HepG2 (cell line): Measurements from ENCODE around the gene SSBP4. TPM values are rescaled to one million over a fixed set of nuclear protein-coding genes. Genes with fewer than 3 reads are reported as not detected.

ENCODE experiments used
- AFF4 ChIP-seq: sonication (generic); formaldehyde crosslinking; IDR thresholded peaks from 2 replicates; pipeline ENCODE4 v1.4.0; 2020; ENCODE audit warnings: missing genetic modification reagents
- BORCS8-MEF2B ChIP-seq: sonication (generic); formaldehyde crosslinking; IDR thresholded peaks from 2 replicates; pipeline ENCODE4 v1.8.0; 2022; ENCODE audit warnings: mild to moderate bottlenecking, missing genetic modification reagents
- CEBPG ChIP-seq: IDR thresholded peaks from 2 replicates; pipeline ENCODE4 v1.6.1; 2016
- EEA1 ChIP-seq: sonication (generic); formaldehyde crosslinking; IDR thresholded peaks from 2 replicates; pipeline ENCODE4 v1.5.1; 2020; ENCODE audit warnings: mild to moderate bottlenecking, missing genetic modification reagents, borderline replicate concordance
- EZH2 ChIP-seq: conservative IDR thresholded peaks from 2 replicates; pipeline ENCODE4 v1.6.1; 2012; ENCODE audit warnings: mild to moderate bottlenecking, low read depth, low read length, moderate library complexity
- HMG20A ChIP-seq: IDR thresholded peaks from 2 replicates; pipeline ENCODE4 v1.6.1; 2016; ENCODE audit warnings: borderline replicate concordance
- JUNB ChIP-seq: sonication (generic); formaldehyde crosslinking; IDR thresholded peaks from 2 replicates; pipeline ENCODE4 v1.8.0; 2022; ENCODE audit warnings: missing genetic modification reagents, mild to moderate bottlenecking, borderline replicate concordance
- KAT8 ChIP-seq: IDR thresholded peaks from 2 replicates; pipeline ENCODE4 v1.6.1; 2016; ENCODE audit warnings: missing genetic modification reagents, missing compliant biosample characterization
- PHB2 ChIP-seq: fragments of 450-650 bp; IDR thresholded peaks from 2 replicates; pipeline ENCODE4 v1.6.1; 2018; ENCODE audit not compliant: partially characterized antibody
- PHF21A ChIP-seq: sonication (generic); formaldehyde crosslinking; IDR thresholded peaks from 2 replicates; pipeline ENCODE4 v1.5.0; 2020; ENCODE audit warnings: mild to moderate bottlenecking, missing genetic modification reagents
- RELA ChIP-seq: sonication (generic); formaldehyde crosslinking; IDR thresholded peaks from 2 replicates; pipeline ENCODE4 v1.4.0; 2020; ENCODE audit warnings: missing genetic modification reagents
- RXRA ChIP-seq: sonication (generic); formaldehyde crosslinking; IDR thresholded peaks from 2 replicates; pipeline ENCODE4 v1.5.1; 2020; ENCODE audit warnings: missing genetic modification reagents
- SMAD9 ChIP-seq: sonication (generic); formaldehyde crosslinking; IDR thresholded peaks from 2 replicates; pipeline ENCODE4 v1.5.1; 2020; ENCODE audit warnings: mild to moderate bottlenecking, missing genetic modification reagents
- TCF12 ChIP-seq, 2 experiments: fragments of 450-650 bp in 1 of 2; sonication (generic) in 1 of 2; formaldehyde crosslinking in 1 of 2; IDR thresholded peaks; 2 replicates each; pipeline versions ENCODE4 v1.6.1 to v1.8.0; 2017 to 2022; ENCODE audit warnings: antibody characterized with exemption in 1 of 2, mild to moderate bottlenecking in 1 of 2, missing genetic modification reagents in 1 of 2, moderate library complexity in 1 of 2
- TEAD3 ChIP-seq: optimal IDR thresholded peaks from 2 replicates; pipeline ENCODE3; 2016; ENCODE audit warnings: borderline replicate concordance
- ZFP37 ChIP-seq: sonication (generic); formaldehyde crosslinking; IDR thresholded peaks from 2 replicates; pipeline ENCODE4 v1.4.0; 2020; ENCODE audit warnings: missing genetic modification reagents, borderline replicate concordance
- ZFP90 ChIP-seq: sonication (generic); formaldehyde crosslinking; IDR thresholded peaks from 2 replicates; pipeline ENCODE4 v1.8.0; 2022; ENCODE audit warnings: missing genetic modification reagents, mild to moderate bottlenecking, inconsistent platforms, borderline replicate concordance
- ZNF264 ChIP-seq: sonication (generic); formaldehyde crosslinking; IDR thresholded peaks from 2 replicates; pipeline ENCODE4 v1.4.0; 2020; ENCODE audit warnings: missing genetic modification reagents
- ZNF362 ChIP-seq: sonication (generic); formaldehyde crosslinking; IDR thresholded peaks from 2 replicates; pipeline ENCODE4 v1.4.0; 2020; ENCODE audit warnings: missing genetic modification reagents, mild to moderate bottlenecking, borderline replicate concordance
- ZNF605 ChIP-seq: sonication (generic); formaldehyde crosslinking; IDR thresholded peaks from 2 replicates; pipeline ENCODE4 v1.8.0; 2022; ENCODE audit warnings: mild to moderate bottlenecking, missing genetic modification reagents
- polyA plus RNA-seq, 8 experiments: library from polyadenylated mRNA; depleted of rRNA in 3 of 8; stranded (reverse) in 7 of 8; unstranded in 1 of 8; fragments of >200 nt; fragmentation: Illumina TruSeq in 4 of 8; extraction: Trizol in 4 of 8; gene quantifications; 2 replicates each; pipeline versions ENCODE4 v1.2.1 to v1.2.3, GENCODE V29; 2011 to 2016; ENCODE audit warnings: low read depth in 4 of 8, missing spikeins in 1 of 8, mixed read lengths in 1 of 8; ENCODE audit not compliant: insufficient read depth in 1 of 8
- total RNA-seq, 5 experiments: library from RNA; depleted of rRNA; stranded (reverse); fragments of >200 nt; fragmentation: Illumina TruSeq; extraction: Trizol; gene quantifications; 2 replicates each; pipeline ENCODE4 v1.2.3, GENCODE V29; 2016; ENCODE audit warnings: low read depth in 1 of 5
- TF ChIP-seq, protein P1 (sequence below): sonication (generic); formaldehyde crosslinking; IDR thresholded peaks from 2 replicates; pipeline ENCODE4 v1.4.0; 2020; ENCODE audit warnings: mild to moderate bottlenecking, missing genetic modification reagents
- TF ChIP-seq, protein P2 (sequence below): sonication (generic); formaldehyde crosslinking; IDR thresholded peaks from 2 replicates; pipeline ENCODE4 v1.4.0; 2020; ENCODE audit warnings: missing genetic modification reagents, mild to moderate bottlenecking, borderline replicate concordance

Gene SSBP4
- total and polyA plus RNA-seq, 2 of the 13 experiments (the other 11 are each of a cell fraction or from before 2014, with no cell fraction given) = 20.8 to 39.5 TPM

DNA sequence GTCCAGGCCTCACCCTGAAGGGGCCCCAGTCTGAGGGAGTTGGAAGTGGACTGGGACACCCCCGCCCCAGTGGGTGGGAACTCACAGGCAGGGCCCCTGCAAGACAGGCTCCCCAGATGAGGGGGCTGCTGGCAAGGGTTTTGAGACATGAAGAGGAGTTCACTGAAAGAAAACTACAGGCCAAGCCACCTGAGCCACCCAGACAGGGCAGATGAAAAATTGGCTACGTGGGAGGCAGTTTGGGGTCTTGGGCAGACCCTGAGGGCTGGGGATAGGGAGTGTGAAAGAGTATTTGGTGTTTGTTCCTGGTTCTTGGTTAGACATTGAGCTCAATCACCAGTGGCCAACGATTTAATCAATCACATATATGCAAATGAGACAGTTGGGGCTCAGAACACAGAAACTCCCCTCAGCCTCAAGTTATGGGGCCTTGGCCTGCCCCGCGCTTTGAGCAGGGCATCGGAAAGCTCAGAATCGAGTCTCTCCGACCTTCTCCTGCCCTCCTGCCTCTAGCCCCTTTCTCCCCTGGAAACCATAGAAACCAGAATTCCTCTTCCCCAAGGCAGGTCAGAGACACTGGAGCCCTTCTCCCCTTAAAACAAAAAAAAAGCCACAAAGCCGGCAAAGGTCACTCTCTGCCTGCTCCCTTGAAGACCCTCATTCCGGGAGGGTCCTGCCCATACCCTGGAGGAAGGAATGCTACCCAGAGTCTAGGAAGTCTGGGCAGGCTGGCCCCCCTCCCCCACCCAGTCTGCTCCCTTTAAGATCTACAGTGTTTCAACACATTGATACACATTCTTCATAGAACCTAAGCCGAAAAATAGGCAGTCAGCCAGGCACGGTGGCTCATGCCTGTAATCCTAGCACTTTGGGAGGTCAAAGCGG, 20.1 kb downstream of the SSBP4 start (continued):
- TF ChIP-seq AFF4 (CRISPR knock-in tag) (0 out of 2 replicates have a peak, but pooled peaks have one; percentile 36), KAT8 (CRISPR knock-in tag) (no peak), EEA1 (CRISPR knock-in tag) (no peak), HMG20A (no peak), RELA (CRISPR knock-in tag) (no peak), JUNB (CRISPR knock-in tag) (no peak), ZNF605 (CRISPR knock-in tag) (no peak), RXRA (CRISPR knock-in tag) (no peak), TEAD3 (CRISPR knock-in tag) (peak; percentile 78), ZFP37 (CRISPR knock-in tag) (no peak), ZNF264 (peak; percentile 13; the same call in 1 of the 2 replicates), PHF21A (CRISPR knock-in tag) (0 out of 2 replicates have a peak, but pooled peaks have one; percentile 12), BORCS8-MEF2B (CRISPR knock-in tag) (no peak), ZNF362 (CRISPR knock-in tag) (0 out of 2 replicates have a peak, but pooled peaks have one; percentile 42), TCF12 (IDR thresholded peaks at IDR 0.05) (no peak), TCF12 (CRISPR knock-in tag; IDR thresholded peaks at IDR 0.05) (no peak), CEBPG (no peak), SMAD9 (CRISPR knock-in tag) (no peak), ZFP90 (CRISPR knock-in tag) (no peak), PHB2 (no peak), EZH2 (no peak)
- TF ChIP-seq, protein P1, sequence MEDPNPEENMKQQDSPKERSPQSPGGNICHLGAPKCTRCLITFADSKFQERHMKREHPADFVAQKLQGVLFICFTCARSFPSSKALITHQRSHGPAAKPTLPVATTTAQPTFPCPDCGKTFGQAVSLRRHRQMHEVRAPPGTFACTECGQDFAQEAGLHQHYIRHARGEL (CRISPR knock-in tag) = no peak
- TF ChIP-seq, protein P2, sequence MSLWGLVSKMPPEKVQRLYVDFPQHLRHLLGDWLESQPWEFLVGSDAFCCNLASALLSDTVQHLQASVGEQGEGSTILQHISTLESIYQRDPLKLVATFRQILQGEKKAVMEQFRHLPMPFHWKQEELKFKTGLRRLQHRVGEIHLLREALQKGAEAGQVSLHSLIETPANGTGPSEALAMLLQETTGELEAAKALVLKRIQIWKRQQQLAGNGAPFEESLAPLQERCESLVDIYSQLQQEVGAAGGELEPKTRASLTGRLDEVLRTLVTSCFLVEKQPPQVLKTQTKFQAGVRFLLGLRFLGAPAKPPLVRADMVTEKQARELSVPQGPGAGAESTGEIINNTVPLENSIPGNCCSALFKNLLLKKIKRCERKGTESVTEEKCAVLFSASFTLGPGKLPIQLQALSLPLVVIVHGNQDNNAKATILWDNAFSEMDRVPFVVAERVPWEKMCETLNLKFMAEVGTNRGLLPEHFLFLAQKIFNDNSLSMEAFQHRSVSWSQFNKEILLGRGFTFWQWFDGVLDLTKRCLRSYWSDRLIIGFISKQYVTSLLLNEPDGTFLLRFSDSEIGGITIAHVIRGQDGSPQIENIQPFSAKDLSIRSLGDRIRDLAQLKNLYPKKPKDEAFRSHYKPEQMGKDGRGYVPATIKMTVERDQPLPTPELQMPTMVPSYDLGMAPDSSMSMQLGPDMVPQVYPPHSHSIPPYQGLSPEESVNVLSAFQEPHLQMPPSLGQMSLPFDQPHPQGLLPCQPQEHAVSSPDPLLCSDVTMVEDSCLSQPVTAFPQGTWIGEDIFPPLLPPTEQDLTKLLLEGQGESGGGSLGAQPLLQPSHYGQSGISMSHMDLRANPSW (CRISPR knock-in tag) = no peak
